ENCODE results near the gene KRT23. TPM values are rescaled to one million over a fixed set of nuclear protein-coding genes. Genes with fewer than 3 reads are reported as not detected.

Gene KRT23
- total and polyA plus RNA-seq, 10 of the 15 experiments (the other 5 are each of a cell fraction or from before 2014, with no cell fraction given) = not detected

- Histone ChIP-seq H3K79me2 (ENCODE audit: control insufficient read depth, insufficient read depth, low read length) (no peaks in the 10 kb centered on the region), H3K4me1 (ENCODE audit: control insufficient read depth, insufficient read depth, low read length) (no peaks in the 10 kb centered on the region), H3K27ac (ENCODE audit: control insufficient read depth, insufficient read depth) (no peak overlapping the region), H3K4me2 (ENCODE audit: control insufficient read depth, insufficient read depth) (no peak overlapping the region), H3K9ac (ENCODE audit: control insufficient read depth, insufficient read depth, low read length) (no peak overlapping the region), H3K9me3 (replicated peaks; ENCODE audit: control insufficient read depth, insufficient read depth, low read length) (no peaks in the 10 kb centered on the region), H3K36me3 (ENCODE audit: control insufficient read depth in 2 of 2, insufficient read depth in 2 of 2, low read length in 1 of 2) (no peaks in the 10 kb centered on the region), H3K27me3 (replicated peaks in 1 of 2; ENCODE audit: control insufficient read depth in 2 of 2, insufficient read depth in 2 of 2, low read length in 1 of 2) (no peaks in the 10 kb centered on the region; a peak in 1 of 4 replicates), H2AFZ (ENCODE audit: control insufficient read depth, low read depth, low read length) (no peak overlapping the region), H4K20me1 (ENCODE audit: control insufficient read depth, insufficient read depth) (no peaks in the 10 kb centered on the region), H3K4me3 (no peak overlapping the region)
- CTCF ChIA-PET = no interaction called here
- 52% methylated on average over 2 of the region's 3 CpGs for WGBS (ENCODE audit: insufficient coverage, insufficient replicate concordance, low lambda C conversion rate, missing lambda C conversion rate)
- TF ChIP-seq FOS (IDR thresholded peaks at IDR 0.05; ENCODE audit: borderline replicate concordance, extremely low read depth, insufficient read length) (no peak), MYC (IDR thresholded peaks at IDR 0.05; ENCODE audit: insufficient read depth, insufficient read length, insufficient replicate concordance, low read length, severe bottlenecking) (no peak), SKIL (IDR thresholded peaks at IDR 0.05; ENCODE audit: low read depth, poor library complexity, severe bottlenecking) (no peak), GATAD2B (conservative IDR thresholded peaks at IDR 0.05; ENCODE audit: low read depth) (no peak), IKZF1 (conservative IDR thresholded peaks at IDR 0.05) (no peak), MXI1 (IDR thresholded peaks at IDR 0.05; ENCODE audit: low read depth, low read length) (no peak), CHD2 (IDR thresholded peaks at IDR 0.05; ENCODE audit: borderline replicate concordance, low read depth, low read length) (no peak), MEF2A (IDR thresholded peaks at IDR 0.05; ENCODE audit: insufficient read depth, low read depth, low read length) (no peak), ASH2L (IDR thresholded peaks at IDR 0.05; ENCODE audit: borderline replicate concordance, low read depth) (no peak)
- POLR2A ChIA-PET = no interaction called here
- BruUV-seq (replicated peaks) = no TSS peak
- SMC1A ChIA-PET (ENCODE audit: uncharacterized antibody, unreplicated experiment) = no interaction called here
- intact Hi-C loops (cut with micrococcal nuclease; ENCODE audit: unreplicated experiment) (no loop called here), in situ Hi-C loops (cut with MboI) (no loop called here)
- RAD21 ChIA-PET (ENCODE audit: unreplicated experiment) = no interaction called here
- FAIRE-seq (no peak), ATAC-seq (no peak), DNase-seq (ENCODE audit: low read depth, low spot score) (no peak)
Observed at GRCh38 chr17:40938981-40939380, 1.5 kb upstream of the KRT23 start.

All from GM12878 (cell line).